ENCODE measurements around the gene SUSD2.
"Not testable (repeated sequence)": the region's sequence is repeated elsewhere in the genome, so short reads cannot be mapped to it uniquely, and the experiment has no call there.

Gene SUSD2

GRCh38 chr22:24178021-24178431 lies 3.3 kb upstream of the SUSD2 start:
- DNase-seq, result no peak

- DNase-seq, result no peak
Measured at GRCh38 chr22:24178502-24179440, 2.5 kb upstream of the SUSD2 start.

GRCh38 chr22:24179478-24180210 lies 1.6 kb upstream of the SUSD2 start:
- DNase-seq, result no peak

GRCh38 chr22:24180316-24181087 lies 785 bp upstream of the SUSD2 start:
- no peak for DNase-seq

GRCh38 chr22:24181996-24182899 lies 961 bp downstream of the SUSD2 start:
- DNase-seq, result no peak

GRCh38 chr22:24182900-24183246 lies 1.6 kb downstream of the SUSD2 start:
- not testable (repeated sequence) for DNase-seq

GRCh38 chr22:24183321-24184031 lies 2.2 kb downstream of the SUSD2 start:
- no peak for DNase-seq

GRCh38 chr22:24184057-24184798 lies 2.9 kb downstream of the SUSD2 start:
- no peak for DNase-seq

- no peak for DNase-seq
Measured at GRCh38 chr22:24185001-24185500, 3.8 kb downstream of the SUSD2 start.

GRCh38 chr22:24185501-24186351 lies 4.4 kb downstream of the SUSD2 start:
- DNase-seq, result no peak

- DNase-seq, result no peak
Measured at GRCh38 chr22:24186352-24186740, 5.1 kb downstream of the SUSD2 start.

GRCh38 chr22:24186892-24187670 lies 5.8 kb downstream of the SUSD2 start:
- DNase-seq, result no peak

GRCh38 chr22:24187731-24188644 lies 6.7 kb downstream of the SUSD2 start:
- no peak for DNase-seq

GRCh38 chr22:24188705-24189248 lies 7.5 kb downstream of the SUSD2 start:
- no peak for DNase-seq

GRCh38 chr22:24189249-24190158 lies 8.2 kb downstream of the SUSD2 start:
- DNase-seq, result no peak

GRCh38 chr22:24190159-24190540 lies 8.9 kb downstream of the SUSD2 start:
- DNase-seq, result no peak
